HepG2 (cell line): ENCODE data around the gene KRT2. TPM values are rescaled to one million over a fixed set of nuclear protein-coding genes. Genes with fewer than 3 reads are reported as not detected.

Source experiments
- ATAC-seq: fragments of 200-7000 bp; cut with Tn5 transposase; 3 replicates; pipeline ENCODE4 v1.9.1; 2020; ENCODE audit warnings: mild to moderate bottlenecking, moderate library complexity
- BruUV-seq: library from RNA; stranded (reverse); fragments of 400-500 nt; replicated peaks from 2 replicates; lab custom pipeline; 2021; lab: Mats Ljungman, UMichigan
- CTCF ChIA-PET: fragments of 300-600 bp; formaldehyde crosslinking; extraction: SDS; loops from one replicate; lab custom pipeline; 2021; ENCODE audit warnings: low total read pairs, inconsistent platforms, low intra/inter-chr PET ratio; lab: Yijun Ruan, JAX
- POLR2A ChIA-PET: fragments of 350-600 bp; sonication (Branson Sonifier 250); formaldehyde crosslinking; loops from one replicate; lab custom pipeline; 2020; ENCODE audit warnings: antibody characterized with exemption, inconsistent platforms; lab: Yijun Ruan, JAX
- DNase-seq: peaks from one replicate; pipeline ENCODE4 v3.0.0-alpha.2; 2015; ENCODE audit warnings: low spot score
- FAIRE-seq: peaks from 3 replicates; lab custom pipeline; 2011; peaks lifted over from hg19 to GRCh38; lab: Jason Lieb, UNC
- H2AFZ ChIP-seq: one replicate; pipeline ENCODE4 v1.6.1; 2011; ENCODE audit warnings: low read length, inconsistent platforms
- H3K27ac ChIP-seq: fragments of 300-600 bp; 3 replicates; pipeline ENCODE4 v1.8.0; 2011; ENCODE audit warnings: mixed run types, mild to moderate bottlenecking, mixed read lengths, low read length, inconsistent platforms; ENCODE audit not compliant: insufficient read depth; ENCODE audit errors: extremely low read length
- H3K27me3 ChIP-seq, 2 experiments: fragments of 200-600 bp in 1 of 2; 2 replicates in 1 of 2; 3 replicates in 1 of 2; pipeline versions ENCODE4 v1.6.0 to v1.8.0; 2011; ENCODE audit warnings: low read length in 2 of 2, mild to moderate bottlenecking in 2 of 2, moderate library complexity in 2 of 2, inconsistent platforms in 1 of 2; ENCODE audit not compliant: insufficient read depth in 2 of 2, control insufficient read depth in 1 of 2
- H3K36me3 ChIP-seq, 2 experiments: fragments of 200-600 bp in 1 of 2; replicated peaks in 1 of 2; 2 replicates in 1 of 2; 3 replicates in 1 of 2; pipeline versions ENCODE4 v1.5.1 to v1.8.0; 2011; ENCODE audit warnings: low read length in 2 of 2, inconsistent platforms in 1 of 2; ENCODE audit not compliant: insufficient read depth in 2 of 2, control insufficient read depth in 1 of 2
- H3K4me1 ChIP-seq: 2 replicates; pipeline ENCODE4 v1.5.1; 2012; ENCODE audit warnings: low read length, inconsistent platforms; ENCODE audit not compliant: insufficient read depth
- H3K4me2 ChIP-seq: 2 replicates; pipeline ENCODE4 v1.6.0; 2011; ENCODE audit warnings: low read depth, low read length, inconsistent platforms
- H3K4me3 ChIP-seq, 3 experiments: fragments of 200-600 bp in 1 of 3; sonication (generic), shearing (Covaris generic) in 1 of 3; replicated peaks in 1 of 3; 2 replicates each; pipeline ENCODE4 v1.5.1; 2011 to 2016; ENCODE audit warnings: low read length in 3 of 3, inconsistent platforms in 2 of 3, low read depth in 2 of 3, mild to moderate bottlenecking in 2 of 3, control low read depth in 1 of 3, mixed read lengths in 1 of 3; ENCODE audit not compliant: insufficient read depth in 1 of 3
- H3K79me2 ChIP-seq: one replicate; pipeline ENCODE4 v1.6.1; 2011; ENCODE audit warnings: low read length, inconsistent platforms; ENCODE audit not compliant: insufficient read depth
- H3K9ac ChIP-seq: 2 replicates; pipeline ENCODE4 v1.6.0; 2011; ENCODE audit warnings: mild to moderate bottlenecking, low read depth, low read length, inconsistent platforms; ENCODE audit not compliant: insufficient read depth
- H3K9me3 ChIP-seq: 2 replicates; pipeline ENCODE4 v1.5.1; 2012; ENCODE audit warnings: mild to moderate bottlenecking, low read length
- H4K20me1 ChIP-seq: 2 replicates; pipeline ENCODE4 v1.6.0; 2011; ENCODE audit warnings: inconsistent platforms, mild to moderate bottlenecking, low read length, moderate library complexity; ENCODE audit not compliant: insufficient read depth
- ARID4A ChIP-seq: sonication (generic); formaldehyde crosslinking; IDR thresholded peaks from 2 replicates; pipeline ENCODE4 v1.5.0; 2020; ENCODE audit warnings: mild to moderate bottlenecking, missing genetic modification reagents, borderline replicate concordance
- CEBPB ChIP-seq: IDR thresholded peaks from 2 replicates; pipeline ENCODE4 v1.6.1; 2011; ENCODE audit warnings: low read depth, low read length, improper control_type of control experiment, borderline replicate concordance
- EEA1 ChIP-seq: sonication (generic); formaldehyde crosslinking; IDR thresholded peaks from 2 replicates; pipeline ENCODE4 v1.5.1; 2020; ENCODE audit warnings: mild to moderate bottlenecking, missing genetic modification reagents, borderline replicate concordance
- KDM4B ChIP-seq: sonication (generic); formaldehyde crosslinking; IDR thresholded peaks from 2 replicates; pipeline ENCODE4 v1.4.0; 2020; ENCODE audit warnings: missing genetic modification reagents
- PAX8 ChIP-seq: sonication (generic); formaldehyde crosslinking; IDR thresholded peaks from 2 replicates; pipeline ENCODE4 v1.8.0; 2022; ENCODE audit warnings: mild to moderate bottlenecking, missing genetic modification reagents, borderline replicate concordance
- PRPF4 ChIP-seq: fragments of 200-400 bp; formaldehyde crosslinking; IDR thresholded peaks from 2 replicates; pipeline ENCODE4 v1.6.1; 2016; ENCODE audit warnings: low read length, low read depth; ENCODE audit not compliant: poor library complexity, severe bottlenecking
- SRF ChIP-seq: IDR thresholded peaks from 2 replicates; pipeline ENCODE4 v1.6.1; 2011; ENCODE audit warnings: mild to moderate bottlenecking, low read depth, low read length, moderate library complexity
- TBX2 ChIP-seq: sonication (generic); formaldehyde crosslinking; IDR thresholded peaks from 2 replicates; pipeline ENCODE4 v1.5.0; 2020; ENCODE audit warnings: missing genetic modification reagents, mild to moderate bottlenecking, borderline replicate concordance
- TFAP4 ChIP-seq: sonication (generic); IDR thresholded peaks from 2 replicates; pipeline ENCODE4 v1.6.1; 2016; ENCODE audit warnings: low read depth, borderline replicate concordance
- ZNF382 ChIP-seq: sonication (generic); formaldehyde crosslinking; IDR thresholded peaks from 2 replicates; pipeline ENCODE4 v1.5.0; 2020; ENCODE audit warnings: missing genetic modification reagents, mild to moderate bottlenecking, borderline replicate concordance
- ZNF784 ChIP-seq: sonication (generic); formaldehyde crosslinking; IDR thresholded peaks from 2 replicates; pipeline ENCODE4 v1.5.1; 2020; ENCODE audit warnings: missing genetic modification reagents, mild to moderate bottlenecking, borderline replicate concordance
- WGBS: methylation state at CpG from one replicate; pipeline ENCODE4 v1.1.6; 2017; ENCODE audit warnings: low lambda C conversion rate; 5-methylcytosine and 5-hydroxymethylcytosine counted together
- in situ Hi-C: cut with HindIII; loops from 2 replicates; pipeline ENCODE4 v1.10.0; 2017; ENCODE audit warnings: low pct_unique_long_range_greater_than_20kb; ENCODE audit not compliant: extremely low pct_ligation_motif_present
- intact Hi-C: fragments of 100-400 bp; cut with micrococcal nuclease; formaldehyde crosslinking; loops from one replicate; pipeline ENCODE4 v1.10.0; 2022; ENCODE audit not compliant: unreplicated experiment
- polyA plus RNA-seq, 8 experiments: library from polyadenylated mRNA; depleted of rRNA in 3 of 8; stranded (reverse) in 7 of 8; unstranded in 1 of 8; fragments of >200 nt; fragmentation: Illumina TruSeq in 4 of 8; extraction: Trizol in 4 of 8; gene quantifications; 2 replicates each; pipeline versions ENCODE4 v1.2.1 to v1.2.3, GENCODE V29; 2011 to 2016; ENCODE audit warnings: low read depth in 4 of 8, missing spikeins in 1 of 8, mixed read lengths in 1 of 8; ENCODE audit not compliant: insufficient read depth in 1 of 8
- total RNA-seq, 5 experiments: library from RNA; depleted of rRNA; stranded (reverse); fragments of >200 nt; fragmentation: Illumina TruSeq; extraction: Trizol; gene quantifications; 2 replicates each; pipeline ENCODE4 v1.2.3, GENCODE V29; 2016; ENCODE audit warnings: low read depth in 1 of 5

KRT2 gene
- total and polyA plus RNA-seq, 2 of the 13 experiments (the other 11 are each of a cell fraction or from before 2014, with no cell fraction given): not detected

GRCh38 chr12:52641468-52641867 is 10.5 kb downstream of the KRT2 start:
- ATAC-seq (no peak), DNase-seq (no peak), FAIRE-seq (no peak)
- BruUV-seq: no TSS peak
- Histone ChIP-seq H3K27ac (no peak overlapping the region), H3K4me3 (no peak overlapping the region), H3K27me3 (peaks cover 3 to 36% of the 10 kb centered on the region in 2 experiments; a peak in 3 of 5 replicates), H4K20me1 (no peaks in the 10 kb centered on the region), H3K36me3 (no peaks in the 10 kb centered on the region), H2AFZ (no peak overlapping the region), H3K9me3 (no peaks in the 10 kb centered on the region), H3K4me2 (no peak overlapping the region), H3K4me1 (no peaks in the 10 kb centered on the region), H3K9ac (no peak overlapping the region), H3K79me2 (no peaks in the 10 kb centered on the region)
- ChIA-PET CTCF (no interaction called here), POLR2A (no interaction called here)
- no peak for TF ChIP-seq CEBPB
- no peak for TF ChIP-seq PRPF4
- 15% methylated on average over 4 of the region's 4 CpGs for WGBS
- intact Hi-C loops: no loop called here
- in situ Hi-C loops: no loop called here

- no TSS peak for BruUV-seq
- H3K27me3 ChIP-seq: peaks cover 0 to 23% of the 10 kb centered on the region in 2 experiments; a peak in 3 of 5 replicates
- H3K4me2 ChIP-seq: no peak overlapping the region
- no peak overlapping the region for H3K4me3 ChIP-seq
- no peak overlapping the region for H3K9ac ChIP-seq
- FAIRE-seq (no peak), DNase-seq (no peak), ATAC-seq (no peak)
- no peak overlapping the region for H3K27ac ChIP-seq
- no peaks in the 10 kb centered on the region for H3K4me1 ChIP-seq
- in situ Hi-C loops (no loop called here), intact Hi-C loops (no loop called here)
- H3K36me3 ChIP-seq: no peaks in the 10 kb centered on the region
- H3K79me2 ChIP-seq: no peaks in the 10 kb centered on the region
- no peaks in the 10 kb centered on the region for H3K9me3 ChIP-seq
- ChIA-PET POLR2A (no interaction called here), CTCF (no interaction called here)
- WGBS: 2% methylated on average over 4 of the region's 4 CpGs
- no peaks in the 10 kb centered on the region for H4K20me1 ChIP-seq
- no peak overlapping the region for H2AFZ ChIP-seq
- no peak for TF ChIP-seq ZNF784 (CRISPR knock-in tag)
- no peak for TF ChIP-seq ZNF382
- TF ChIP-seq TFAP4: no peak
- TF ChIP-seq TBX2 (CRISPR knock-in tag): no peak
- TF ChIP-seq PAX8 (CRISPR knock-in tag): no peak
- TF ChIP-seq KDM4B (CRISPR knock-in tag): no peak
- TF ChIP-seq EEA1 (CRISPR knock-in tag): no peak
- TF ChIP-seq SRF: no peak
- TF ChIP-seq ARID4A: no peak
Measured at GRCh38 chr12:52637299-52637698, 14.7 kb downstream of the KRT2 start.
